ENCODE data around the gene STK25. TPM values are rescaled to one million over a fixed set of nuclear protein-coding genes. Genes with fewer than 3 reads are reported as not detected.
"Not testable (repeated sequence)": the region's sequence is repeated elsewhere in the genome, so short reads cannot be mapped to it uniquely, and the experiment has no call there.

The STK25 gene
- polyA plus RNA-seq, 5 donors: 170 to 209 (median 197) TPM

GRCh38 chr2:241511091-241511741 lies 2.8 kb upstream of the STK25 start:
- DNase-seq: no peak

DNA sequence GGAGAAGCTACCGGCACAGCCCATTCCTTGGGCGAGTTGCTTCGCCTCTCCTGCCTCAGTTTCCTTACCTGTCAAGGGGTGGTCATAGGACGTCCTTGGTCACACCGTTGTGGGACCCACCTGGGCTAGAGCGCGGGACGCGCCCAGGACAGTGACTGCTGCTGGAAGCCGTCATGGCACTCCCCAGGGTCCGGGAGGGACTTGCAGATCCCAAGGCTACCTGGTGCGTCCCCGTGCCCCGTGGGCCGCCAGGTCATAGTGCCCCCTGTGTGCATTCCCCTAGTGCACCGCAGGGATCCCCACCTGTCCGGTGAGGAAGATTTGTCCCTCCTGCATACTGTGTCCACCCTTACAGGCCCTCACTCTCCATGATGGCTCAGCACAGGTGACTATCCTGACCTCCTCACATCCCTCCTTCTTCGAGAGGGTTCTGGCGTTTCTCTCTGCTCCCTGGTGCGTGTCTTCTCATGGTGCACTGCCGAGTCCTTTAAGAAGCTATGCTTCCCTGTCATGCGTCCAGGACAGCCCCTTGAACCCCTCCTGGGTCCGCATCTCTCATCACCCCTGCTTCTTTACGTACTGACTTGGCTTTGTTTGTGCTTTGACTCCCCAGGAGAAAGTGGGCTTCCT lies 886 bp upstream of the STK25 start:
- no peak for DNase-seq

GRCh38 chr2:241507430-241508239 lies 749 bp downstream of the STK25 start:
- DNase-seq: peak; percentile 48 to 49

GRCh38 chr2:241506793-241507429 lies 1.5 kb downstream of the STK25 start:
- DNase-seq: no peak

GRCh38 chr2:241506317-241506716 lies 2.1 kb downstream of the STK25 start:
- DNase-seq: not testable (repeated sequence)

DNA sequence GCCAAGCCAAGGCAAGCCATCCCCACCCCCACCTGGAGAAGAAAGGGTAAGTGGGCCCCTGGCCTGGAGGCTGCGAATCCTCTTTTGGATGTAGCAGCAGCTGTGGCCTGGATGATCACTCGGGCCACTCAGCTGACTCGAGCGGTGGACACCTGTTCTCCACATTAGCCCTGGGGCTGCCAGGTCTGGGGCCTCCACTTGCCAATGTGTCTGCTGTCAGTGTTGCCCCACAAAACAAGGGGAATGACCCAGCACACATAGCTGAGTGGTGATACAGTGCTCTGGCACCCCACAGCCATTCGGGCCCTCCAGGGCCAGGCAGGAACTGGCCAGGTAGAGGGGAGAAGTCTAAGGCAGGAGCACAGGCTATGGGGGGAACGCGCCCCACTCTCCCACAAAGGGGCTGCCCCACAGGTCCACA lies 2.6 kb downstream of the STK25 start:
- DNase-seq: no peak

GRCh38 chr2:241505086-241505780 lies 3.2 kb downstream of the STK25 start:
- DNase-seq: no peak

GRCh38 chr2:241503776-241504392 lies 4.5 kb downstream of the STK25 start:
- no peak for DNase-seq

GRCh38 chr2:241502281-241502680 lies 6.1 kb downstream of the STK25 start:
- DNase-seq: no peak

DNA sequence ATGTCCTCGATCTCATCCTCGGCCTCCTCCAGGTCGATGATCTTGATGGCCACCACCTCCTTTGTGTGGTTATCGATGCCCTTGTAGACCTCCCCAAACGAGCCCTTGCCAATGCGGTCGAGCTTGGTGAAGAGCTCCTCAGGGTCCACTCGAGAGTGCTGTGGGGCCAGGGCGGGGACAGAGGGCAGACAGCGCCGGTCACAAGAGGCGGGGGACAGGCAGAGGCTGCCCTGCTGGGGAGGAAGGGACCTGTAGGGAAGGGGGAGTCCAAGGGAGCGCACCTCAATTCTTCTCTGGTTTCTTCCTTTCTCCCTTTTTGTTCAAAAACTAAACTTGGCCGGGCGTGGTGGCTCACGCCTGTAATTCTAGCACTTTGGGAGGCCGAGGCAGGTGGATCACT lies 6.8 kb downstream of the STK25 start:
- no peak for DNase-seq

GRCh38 chr2:241501099-241501541 lies 7.3 kb downstream of the STK25 start:
- no peak for DNase-seq

DNA sequence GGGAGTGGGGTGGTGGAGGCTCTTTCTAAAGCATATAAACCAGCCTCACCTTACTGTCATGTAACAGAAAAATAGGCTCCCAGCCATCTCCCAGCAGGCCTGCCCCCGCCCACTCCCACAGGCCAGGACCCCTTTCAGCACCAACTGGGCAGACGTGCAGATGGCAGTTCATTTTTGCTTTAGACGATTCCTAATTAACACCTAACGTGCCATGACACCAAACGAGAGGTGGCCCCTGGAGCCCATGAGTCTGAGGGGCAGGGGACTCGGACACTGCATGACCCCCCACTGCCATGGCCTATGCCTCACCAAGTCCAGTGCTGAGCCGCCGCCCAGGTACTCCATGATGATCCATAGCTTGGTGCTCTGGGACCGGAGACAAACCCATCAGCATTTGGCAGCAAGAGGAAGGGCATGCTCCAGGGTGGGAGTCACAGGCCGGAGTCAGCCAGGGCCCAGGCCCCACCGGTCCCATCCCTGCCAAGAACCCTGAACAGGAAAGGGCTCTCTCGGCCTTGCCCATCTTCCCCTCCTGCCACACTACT lies 7.9 kb downstream of the STK25 start:
- no peak for DNase-seq

DNA sequence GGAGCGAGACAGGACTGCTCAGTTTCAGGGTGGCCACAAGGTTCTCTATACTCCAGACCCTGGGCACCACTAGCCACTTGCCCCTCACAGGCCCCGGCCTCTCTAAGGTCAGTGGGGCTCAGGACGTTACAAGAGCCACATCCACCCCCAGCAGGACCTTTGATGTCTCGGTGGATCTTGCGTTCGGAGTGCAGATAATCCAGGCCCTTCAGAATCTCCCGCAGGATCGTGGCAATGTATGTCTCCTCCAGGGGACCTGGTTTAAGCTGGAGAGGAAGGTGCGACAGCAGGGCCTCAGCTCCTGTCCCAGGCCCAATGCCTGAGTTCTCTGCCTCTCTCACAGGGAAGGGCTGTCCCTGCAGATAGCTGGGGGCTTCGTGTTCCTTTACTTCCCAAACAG lies 8.4 kb downstream of the STK25 start:
- DNase-seq: no peak

GRCh38 chr2:241499146-241499965 lies 9.0 kb downstream of the STK25 start:
- no peak for DNase-seq

DNA sequence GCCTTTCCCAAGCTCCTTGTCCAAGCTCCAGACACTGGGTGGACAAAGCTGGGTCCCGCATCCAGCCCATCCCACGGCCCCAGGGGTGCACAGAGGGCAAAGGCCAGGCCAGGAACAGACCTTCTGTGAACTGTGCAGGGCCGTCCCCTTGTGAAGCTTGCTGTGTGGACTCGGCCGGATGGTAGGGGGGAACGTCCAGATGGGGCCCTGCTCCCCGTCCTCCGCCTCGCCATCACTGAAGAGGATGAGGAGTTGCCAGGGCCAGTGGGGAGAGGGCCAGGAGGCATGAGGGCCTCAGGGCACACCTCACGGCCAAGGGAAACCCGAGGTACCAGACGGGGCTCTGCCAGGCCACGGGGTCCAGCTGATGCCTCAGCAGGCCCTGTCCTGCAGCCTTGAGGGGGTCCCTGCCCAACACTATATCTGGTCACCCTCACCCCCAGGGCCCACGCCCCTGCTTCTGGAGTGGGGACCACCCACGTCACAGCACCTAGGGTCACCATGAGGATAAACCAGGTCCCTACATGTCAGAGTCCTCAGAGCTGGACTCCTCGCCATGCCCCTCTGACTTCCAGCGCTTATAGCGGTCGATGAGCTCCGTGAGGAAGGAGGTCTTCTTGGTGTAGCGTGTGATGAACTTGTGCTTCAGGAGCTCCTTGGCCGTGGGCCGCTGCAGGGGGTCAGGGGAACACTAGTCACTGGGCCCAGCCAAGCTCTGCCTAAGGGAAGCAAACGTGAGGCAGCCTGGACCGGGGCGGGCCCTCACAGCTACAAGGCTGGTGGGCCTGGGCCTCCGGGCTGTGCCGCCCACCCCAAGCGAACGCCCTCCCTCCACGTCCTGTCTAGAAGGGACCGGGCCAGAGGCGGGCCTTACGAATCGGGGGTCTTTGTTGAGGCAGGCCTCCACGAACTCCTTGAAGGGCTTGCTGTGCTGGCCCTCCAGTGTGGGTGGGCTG lies 10.0 kb downstream of the STK25 start:
- DNase-seq: no peak

- DNase-seq: no peak
Observed at GRCh38 chr2:241496904-241497877, 11.2 kb downstream of the STK25 start.

DNA sequence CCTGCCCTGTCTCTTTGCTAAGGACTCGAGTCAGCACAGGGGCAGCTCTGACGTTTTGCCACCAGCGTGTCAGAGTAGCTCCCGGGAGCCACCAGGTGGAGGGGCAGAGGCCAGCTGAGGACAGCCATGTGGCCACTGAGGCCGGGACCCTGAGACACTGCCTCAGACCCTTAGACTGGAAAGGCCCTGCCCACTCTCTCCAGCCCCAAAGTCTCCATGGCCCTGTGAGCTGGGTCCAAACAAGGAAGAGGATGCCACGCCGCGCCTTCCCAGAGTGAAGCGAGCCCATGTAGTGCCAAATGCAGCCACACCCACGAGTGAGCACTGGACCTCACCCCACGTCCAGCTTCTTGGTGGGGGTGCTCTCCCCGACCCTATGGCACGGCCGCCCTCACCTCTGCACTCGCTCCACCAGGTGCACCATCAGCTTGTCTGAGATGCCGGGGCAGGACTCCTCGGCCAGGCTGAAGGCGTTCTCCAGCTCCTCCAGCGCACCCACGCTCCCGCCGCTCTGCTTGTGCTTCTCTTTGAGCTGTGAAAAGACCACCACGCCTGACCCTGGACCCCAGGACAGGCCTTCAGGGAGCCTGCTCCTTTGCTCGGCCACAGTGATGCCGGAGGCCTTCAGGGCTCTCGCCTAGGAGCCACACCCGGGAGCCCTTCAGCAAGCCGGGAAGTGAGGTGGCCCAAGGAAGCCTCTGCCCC lies 12.2 kb downstream of the STK25 start:
- no peak for DNase-seq

Data from right lung (tissue), 5 donors.